Tibial artery (tissue), 4 donors: ENCODE data around the gene PLK1.

Source experiments
- DNase-seq, 2 donors: peaks; one replicate each; pipeline ENCODE4 v3.0.0-alpha.2; 2019
- H3K27ac ChIP-seq, 2 donors: fragments of 200-600 bp; sonication (generic) in 1 of 2; 1 replicate in 1 of 2; 2 replicates in 1 of 2; pipeline ENCODE4 v1.5.1; 2018 to 2019; ENCODE audit warnings: mild to moderate bottlenecking in 1 of 2
- H3K27me3 ChIP-seq, 2 donors: fragments of 200-600 bp; sonication (generic) in 1 of 2; one replicate each; pipeline versions ENCODE4 v1.5.1 to v1.6.0; 2016 to 2019
- H3K36me3 ChIP-seq, 3 donors: fragments of 200-600 bp; sonication (generic) in 2 of 3; one replicate each; pipeline ENCODE4 v1.5.1; 2016 to 2019; ENCODE audit warnings: mild to moderate bottlenecking in 2 of 3
- H3K4me1 ChIP-seq, 4 donors: fragments of 200-600 bp; sonication (generic) in 2 of 4; 1 replicate in 3 of 4; 2 replicates in 1 of 4; pipeline ENCODE4 v1.5.1; 2016 to 2019
- H3K4me3 ChIP-seq, 2 donors: fragments of 200-600 bp; sonication (generic) in 1 of 2; 1 replicate in 1 of 2; 2 replicates in 1 of 2; pipeline ENCODE4 v1.5.1; 2018 to 2019; ENCODE audit warnings: mild to moderate bottlenecking in 2 of 2
- H3K9me3 ChIP-seq, 3 donors: fragments of 200-600 bp; sonication (generic) in 1 of 3; one replicate each; pipeline ENCODE4 v1.5.1; 2016 to 2019
- CTCF ChIP-seq, 2 experiments: fragments of 200-600 bp in 1 of 2; fragments of 450-650 bp in 1 of 2; IDR thresholded peaks; one replicate each; pipeline ENCODE4 v1.5.1; 2017 to 2019; ENCODE audit warnings: antibody characterized with exemption in 2 of 2, mild to moderate bottlenecking in 1 of 2, moderate library complexity in 1 of 2
- intact Hi-C: fragments of 100-400 bp; cut with DNase I; formaldehyde crosslinking; loops from one replicate; pipeline ENCODE4 v1.15.0; 2023; ENCODE audit warnings: low total_unique reads

Gene PLK1

GRCh38 chr16:23640931-23641765 is 37.5 kb upstream of the PLK1 start, which contains the start of the genes DCTN5 and PALB2:
TSS of gene DCTN5 (plus strand) at chr16:23641466. CDS start at chr16:23641543, 77 bp downstream.
TSS of gene PALB2 (minus strand) at chr16:23641310. CDS start at chr16:23641157, 153 bp downstream.
- peaks cover 0 to 29% (median 19%) of the 10 kb centered on the region in 4 donors for H3K4me1 ChIP-seq
- intact Hi-C loops = loop anchor here (5.0 kb wide), 1 partner anchor 44 kb away; the partner anchor contains the start of gene NDUFAB1
- H3K4me3 ChIP-seq = peak within 1 kb of the TSS; percentile 64 to 87
- H3K36me3 ChIP-seq = peaks cover 23 to 35% (median 24%) of the 10 kb centered on the region in 3 donors
- DNase-seq = peak; percentile 93 to 96
- H3K27ac ChIP-seq = peak within 1 kb of the TSS; percentile 76 to 90
- H3K9me3 ChIP-seq = no peaks in the 10 kb centered on the region
- peak in 1 of 2 experiments; percentile 9 for TF ChIP-seq CTCF (IDR thresholded peaks at IDR 0.05)
- no peaks in the 10 kb centered on the region for H3K27me3 ChIP-seq

- no peak for DNase-seq
- TF ChIP-seq CTCF (IDR thresholded peaks at IDR 0.05) = no peak
- Histone ChIP-seq H3K9me3 (no peaks in the 10 kb centered on the region), H3K27me3 (no peaks in the 10 kb centered on the region), H3K4me3 (peak overlapping the region; percentile 64 to 87), H3K36me3 (peaks cover 20 to 25% (median 23%) of the 10 kb centered on the region in 3 donors), H3K27ac (peak overlapping the region; percentile 76 to 90), H3K4me1 (peaks cover 0 to 29% (median 19%) of the 10 kb centered on the region in 4 donors)
- intact Hi-C loops = loop anchor here (5.0 kb wide), 1 partner anchor 45 kb away; the partner anchor contains the start of gene NDUFAB1
These were observed 36.4 kb upstream of the PLK1 start for GRCh38 chr16:23642246-23642774.

- no peak for TF ChIP-seq CTCF (IDR thresholded peaks at IDR 0.05)
- DNase-seq = no peak
- Histone ChIP-seq H3K27ac (no peak overlapping the region), H3K4me1 (no peaks in the 10 kb centered on the region), H3K36me3 (peaks cover 1 to 30% (median 23%) of the 10 kb centered on the region in 3 donors), H3K9me3 (no peaks in the 10 kb centered on the region), H3K4me3 (no peak overlapping the region), H3K27me3 (no peaks in the 10 kb centered on the region)
- intact Hi-C loops = no loop called here
These were observed 27.8 kb upstream of the PLK1 start for GRCh38 chr16:23650674-23651416.

GRCh38 chr16:23651943-23652468 is 26.7 kb upstream of the PLK1 start:
- no peak for TF ChIP-seq CTCF (IDR thresholded peaks at IDR 0.05)
- intact Hi-C loops = no loop called here
- Histone ChIP-seq H3K4me3 (no peak overlapping the region), H3K27me3 (no peaks in the 10 kb centered on the region), H3K9me3 (no peaks in the 10 kb centered on the region), H3K4me1 (no peaks in the 10 kb centered on the region), H3K36me3 (peaks cover 0 to 32% (median 18%) of the 10 kb centered on the region in 3 donors), H3K27ac (no peak overlapping the region)
- DNase-seq = no peak

GRCh38 chr16:23663918-23664317 is 14.8 kb upstream of the PLK1 start:
- no peak overlapping the region for H3K27ac ChIP-seq
- intact Hi-C loops = no loop called here
- no peaks in the 10 kb centered on the region for H3K9me3 ChIP-seq
- H3K4me1 ChIP-seq = no peaks in the 10 kb centered on the region
- H3K27me3 ChIP-seq = no peaks in the 10 kb centered on the region
- H3K36me3 ChIP-seq = peaks cover 92 to 99% (median 98%) of the 10 kb centered on the region in 3 donors
- DNase-seq = no peak
- TF ChIP-seq CTCF (IDR thresholded peaks at IDR 0.05) = no peak
- no peak overlapping the region for H3K4me3 ChIP-seq
